ENCODE measurements around the gene RPS21. TPM values are rescaled to one million over a fixed set of nuclear protein-coding genes. Genes with fewer than 3 reads are reported as not detected.

The RPS21 gene
- total RNA-seq, 1 experiment from 2014 or later = 4,496 TPM

GRCh38 chr20:62396367-62397239 lies 9.7 kb downstream of the RPS21 start:
- H3K27me3 Mint-ChIP-seq (ENCODE audit: insufficient read depth, unreplicated experiment) = no peaks in the 10 kb centered on the region
- no TSS peak for BruUV-seq (replicated peaks)
- no peak overlapping the region for H3K4me3 Mint-ChIP-seq (ENCODE audit: unreplicated experiment)
- peak overlapping the region; percentile 19 for H3K27ac Mint-ChIP-seq (ENCODE audit: unreplicated experiment)
- Histone ChIP-seq H3K36me3 (ENCODE audit: control insufficient read depth, insufficient read depth, low read length) (no peaks in the 10 kb centered on the region), H3K4me1 (no peaks in the 10 kb centered on the region), H3K4me3 (ENCODE audit: low read depth, low read length) (no peak overlapping the region), H3K27me3 (replicated peaks; ENCODE audit: control insufficient read depth, insufficient read depth, low read length) (no peaks in the 10 kb centered on the region), H3K9me3 (no peaks in the 10 kb centered on the region)
- H3K4me1 Mint-ChIP-seq (ENCODE audit: low read depth, unreplicated experiment) = no peaks in the 10 kb centered on the region
- TF ChIP-seq, protein P1, sequence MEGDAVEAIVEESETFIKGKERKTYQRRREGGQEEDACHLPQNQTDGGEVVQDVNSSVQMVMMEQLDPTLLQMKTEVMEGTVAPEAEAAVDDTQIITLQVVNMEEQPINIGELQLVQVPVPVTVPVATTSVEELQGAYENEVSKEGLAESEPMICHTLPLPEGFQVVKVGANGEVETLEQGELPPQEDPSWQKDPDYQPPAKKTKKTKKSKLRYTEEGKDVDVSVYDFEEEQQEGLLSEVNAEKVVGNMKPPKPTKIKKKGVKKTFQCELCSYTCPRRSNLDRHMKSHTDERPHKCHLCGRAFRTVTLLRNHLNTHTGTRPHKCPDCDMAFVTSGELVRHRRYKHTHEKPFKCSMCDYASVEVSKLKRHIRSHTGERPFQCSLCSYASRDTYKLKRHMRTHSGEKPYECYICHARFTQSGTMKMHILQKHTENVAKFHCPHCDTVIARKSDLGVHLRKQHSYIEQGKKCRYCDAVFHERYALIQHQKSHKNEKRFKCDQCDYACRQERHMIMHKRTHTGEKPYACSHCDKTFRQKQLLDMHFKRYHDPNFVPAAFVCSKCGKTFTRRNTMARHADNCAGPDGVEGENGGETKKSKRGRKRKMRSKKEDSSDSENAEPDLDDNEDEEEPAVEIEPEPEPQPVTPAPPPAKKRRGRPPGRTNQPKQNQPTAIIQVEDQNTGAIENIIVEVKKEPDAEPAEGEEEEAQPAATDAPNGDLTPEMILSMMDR (IDR thresholded peaks at IDR 0.05; ENCODE audit: insufficient read depth in 1 of 2, low read depth in 1 of 2, low read length in 1 of 2, severe bottlenecking in 1 of 2, unreplicated experiment in 1 of 2) = no peak
- intact Hi-C loops (cut with micrococcal nuclease; ENCODE audit: unreplicated experiment) = no loop called here
- ChIA-PET POLR2A (interaction anchor here (0.5 to 1.4 kb wide), 2 partner anchors 10 to 54 kb away, joined by 3 to 6 read pairs; partner anchors contain the start of gene RPS21), CTCF (interaction anchor here (0.6 to 3.4 kb wide), 3 partner anchors 14 to 94 kb away, joined by 3 to 9 read pairs (median 4); partner anchors contain the start of gene ADRM1)
- peaks cover 71% of the 10 kb centered on the region for H3K36me3 Mint-ChIP-seq (ENCODE audit: insufficient read depth, unreplicated experiment)
- H3K9me3 Mint-ChIP-seq (ENCODE audit: unreplicated experiment) = peaks cover 13% of the 10 kb centered on the region
- DNase-seq = no peak

- Mint-ChIP-seq H3K4me1 (ENCODE audit: low read depth, unreplicated experiment) (no peaks in the 10 kb centered on the region), H3K36me3 (ENCODE audit: insufficient read depth, unreplicated experiment) (peaks cover 70% of the 10 kb centered on the region), H3K9me3 (ENCODE audit: unreplicated experiment) (peaks cover 13% of the 10 kb centered on the region), H3K4me3 (ENCODE audit: unreplicated experiment) (no peak overlapping the region), H3K27ac (ENCODE audit: unreplicated experiment) (no peak overlapping the region), H3K27me3 (ENCODE audit: insufficient read depth, unreplicated experiment) (no peaks in the 10 kb centered on the region)
- TF ChIP-seq, protein P1 (IDR thresholded peaks at IDR 0.05; ENCODE audit: insufficient read depth in 1 of 2, low read depth in 1 of 2, low read length in 1 of 2, severe bottlenecking in 1 of 2, unreplicated experiment in 1 of 2) = no peak
- DNase-seq = no peak
- BruUV-seq (replicated peaks) = no TSS peak
- intact Hi-C loops (cut with micrococcal nuclease; ENCODE audit: unreplicated experiment) = no loop called here
- ChIA-PET CTCF (interaction anchor here (1.4 kb wide), 1 partner anchor 16 kb away, joined by 4 read pairs; no protein-coding TSS in a partner anchor), POLR2A (no interaction called here)
- peaks cover 2% of the 10 kb centered on the region; the same call in 1 of the 2 replicates for H3K36me3 ChIP-seq (ENCODE audit: control insufficient read depth, insufficient read depth, low read length)
- H3K9me3 ChIP-seq = no peaks in the 10 kb centered on the region
- no peaks in the 10 kb centered on the region for H3K27me3 ChIP-seq (replicated peaks; ENCODE audit: control insufficient read depth, insufficient read depth, low read length)
- no peak overlapping the region for H3K4me3 ChIP-seq (ENCODE audit: low read depth, low read length)
- no peaks in the 10 kb centered on the region for H3K4me1 ChIP-seq
Measured at GRCh38 chr20:62398120-62398821, 11.4 kb downstream of the RPS21 start.

GRCh38 chr20:62400021-62400420 lies 13.1 kb downstream of the RPS21 start:
- ChIA-PET POLR2A (interaction anchor here (1.6 kb wide), 1 partner anchor 18 kb away, joined by 4 read pairs; no protein-coding TSS in a partner anchor), CTCF (interaction anchor here (0.9 to 2.3 kb wide), 5 partner anchors 11 to 217 kb away, joined by 3 to 11 read pairs (median 5); partner anchors contain the start of gene RPS21)
- H3K9me3 Mint-ChIP-seq (ENCODE audit: unreplicated experiment) = peaks cover 13% of the 10 kb centered on the region
- H3K4me3 Mint-ChIP-seq (ENCODE audit: unreplicated experiment) = no peak overlapping the region
- no peak for DNase-seq
- peaks cover under 1% of the 10 kb centered on the region for H3K4me1 Mint-ChIP-seq (ENCODE audit: low read depth, unreplicated experiment)
- no peaks in the 10 kb centered on the region for H3K27me3 ChIP-seq (replicated peaks; ENCODE audit: control insufficient read depth, insufficient read depth, low read length)
- TF ChIP-seq, protein P1 (IDR thresholded peaks at IDR 0.05; ENCODE audit: insufficient read depth in 1 of 2, low read depth in 1 of 2, low read length in 1 of 2, severe bottlenecking in 1 of 2, unreplicated experiment in 1 of 2) = no peak
- H3K36me3 ChIP-seq (ENCODE audit: control insufficient read depth, insufficient read depth, low read length) = peaks cover 9% of the 10 kb centered on the region
- no TSS peak for BruUV-seq (replicated peaks)
- H3K9me3 ChIP-seq = no peaks in the 10 kb centered on the region
- H3K27ac Mint-ChIP-seq (ENCODE audit: unreplicated experiment) = no peak overlapping the region
- intact Hi-C loops (cut with micrococcal nuclease; ENCODE audit: unreplicated experiment) = loop anchor here (10.0 kb wide), 1 partner anchor 255 kb away; the partner anchor contains the start of genes PSMA7 and SS18L1
- no peak overlapping the region for H3K4me3 ChIP-seq (ENCODE audit: low read depth, low read length)
- peaks cover 79% of the 10 kb centered on the region for H3K36me3 Mint-ChIP-seq (ENCODE audit: insufficient read depth, unreplicated experiment)
- no peaks in the 10 kb centered on the region for H3K27me3 Mint-ChIP-seq (ENCODE audit: insufficient read depth, unreplicated experiment)
- H3K4me1 ChIP-seq = peaks cover 2% of the 10 kb centered on the region

All from Caco-2 (cell line).